Mesenchymal stem cell (in vitro differentiated cells and primary cell): Measurements from ENCODE around the gene S100A7A. TPM values are rescaled to one million over a fixed set of nuclear protein-coding genes. Genes with fewer than 3 reads are reported as not detected.

Experiments
- DNase-seq: peaks from one replicate; pipeline ENCODE4 v3.0.0-alpha.2; 2013
- H2AFZ ChIP-seq: one replicate; pipeline ENCODE4 v1.6.1; 2013; ENCODE audit warnings: low read depth, mild to moderate bottlenecking, control low read depth, inconsistent platforms, low read length, moderate library complexity
- H2AK5ac ChIP-seq: 2 replicates; pipeline ENCODE4 v1.6.1; 2013; ENCODE audit warnings: low read length, moderate library complexity, mild to moderate bottlenecking, inconsistent platforms; ENCODE audit not compliant: severe bottlenecking
- H2BK120ac ChIP-seq: one replicate; pipeline ENCODE4 v1.6.1; 2013; ENCODE audit warnings: low read depth, mild to moderate bottlenecking, inconsistent platforms, low read length, moderate library complexity
- H2BK12ac ChIP-seq, 2 experiments: one replicate each; pipeline ENCODE4 v1.6.1; 2013; ENCODE audit warnings: inconsistent platforms in 2 of 2, low read length in 2 of 2, mild to moderate bottlenecking in 2 of 2, moderate library complexity in 2 of 2, control low read depth in 1 of 2
- H2BK15ac ChIP-seq: one replicate; pipeline ENCODE4 v1.6.1; 2013; ENCODE audit warnings: mild to moderate bottlenecking, low read depth, inconsistent platforms; ENCODE audit not compliant: poor library complexity, severe bottlenecking
- H2BK5ac ChIP-seq: 2 replicates; pipeline ENCODE4 v1.6.1; 2013; ENCODE audit warnings: low read depth, mild to moderate bottlenecking, low read length, control low read depth, inconsistent platforms; ENCODE audit not compliant: poor library complexity, severe bottlenecking
- H3K14ac ChIP-seq, 2 experiments: one replicate each; pipeline ENCODE4 v1.6.1; 2013; ENCODE audit warnings: inconsistent platforms in 2 of 2, low read length in 2 of 2, control low read depth in 1 of 2, mild to moderate bottlenecking in 1 of 2, moderate library complexity in 1 of 2
- H3K18ac ChIP-seq, 2 experiments: one replicate each; pipeline ENCODE4 v1.6.1; 2013; ENCODE audit warnings: inconsistent platforms in 2 of 2, low read length in 2 of 2, control low read depth in 1 of 2, low read depth in 1 of 2, mild to moderate bottlenecking in 1 of 2
- H3K23ac ChIP-seq, 2 experiments: one replicate each; pipeline ENCODE4 v1.6.1; 2013; ENCODE audit warnings: inconsistent platforms in 2 of 2, low read length in 2 of 2, mild to moderate bottlenecking in 2 of 2, moderate library complexity in 2 of 2, control low read depth in 1 of 2
- H3K27ac ChIP-seq: 2 replicates; pipeline ENCODE4 v1.5.1; 2013; ENCODE audit warnings: mild to moderate bottlenecking, moderate library complexity, low read length, control low read depth, inconsistent platforms; ENCODE audit not compliant: poor library complexity, severe bottlenecking
- H3K27me3 ChIP-seq, 2 experiments: 2 replicates each; pipeline versions ENCODE4 v1.6.1 to v1.7.0; 2013; ENCODE audit warnings: low read length in 2 of 2, mild to moderate bottlenecking in 2 of 2, moderate library complexity in 2 of 2, control low read depth in 1 of 2, inconsistent platforms in 1 of 2; ENCODE audit not compliant: control insufficient read depth in 1 of 2, insufficient read depth in 1 of 2
- H3K36me3 ChIP-seq, 2 experiments: 2 replicates each; pipeline versions ENCODE4 v1.6.1 to v1.7.0; 2013; ENCODE audit warnings: low read length in 2 of 2, control low read depth in 1 of 2, inconsistent platforms in 1 of 2, low read depth in 1 of 2, mild to moderate bottlenecking in 1 of 2; ENCODE audit not compliant: insufficient read depth in 2 of 2, control insufficient read depth in 1 of 2
- H3K4ac ChIP-seq, 2 experiments: one replicate each; pipeline ENCODE4 v1.6.1; 2013; ENCODE audit warnings: inconsistent platforms in 2 of 2, low read length in 2 of 2, mild to moderate bottlenecking in 2 of 2, moderate library complexity in 2 of 2, control low read depth in 1 of 2, low read depth in 1 of 2
- H3K4me1 ChIP-seq: 2 replicates; pipeline ENCODE4 v1.6.1; 2013; ENCODE audit warnings: low read depth, low read length, control low read depth; ENCODE audit not compliant: control insufficient read depth, insufficient read depth
- H3K4me2 ChIP-seq: 2 replicates; pipeline ENCODE4 v1.6.1; 2013; ENCODE audit warnings: low read length, mild to moderate bottlenecking, inconsistent platforms; ENCODE audit not compliant: poor library complexity, severe bottlenecking
- H3K4me3 ChIP-seq, 2 experiments: 2 replicates each; pipeline versions ENCODE4 v1.5.1 to v1.7.0; 2013; ENCODE audit warnings: low read length in 2 of 2, mild to moderate bottlenecking in 2 of 2, control low read depth in 1 of 2, low read depth in 1 of 2; ENCODE audit not compliant: insufficient read depth in 1 of 2
- H3K79me1 ChIP-seq: replicated peaks from 2 replicates; pipeline ENCODE4 v1.6.1; 2013; ENCODE audit warnings: mild to moderate bottlenecking, control low read depth, low read length, inconsistent platforms; ENCODE audit not compliant: poor library complexity, severe bottlenecking
- H3K9ac ChIP-seq: 2 replicates; pipeline ENCODE4 v1.7.0; 2013; ENCODE audit warnings: mild to moderate bottlenecking, low read length, moderate library complexity
- H3K9me3 ChIP-seq: 2 replicates; pipeline ENCODE4 v1.7.0; 2013; ENCODE audit warnings: mild to moderate bottlenecking, low read length; ENCODE audit not compliant: control insufficient read depth
- H4K8ac ChIP-seq: one replicate; pipeline ENCODE4 v1.6.1; 2013; ENCODE audit warnings: inconsistent platforms, mild to moderate bottlenecking, low read length, moderate library complexity
- H4K91ac ChIP-seq: one replicate; pipeline ENCODE4 v1.6.1; 2013; ENCODE audit warnings: mild to moderate bottlenecking, low read length, inconsistent platforms
- WGBS: methylation state at CpG from one replicate; pipeline ENCODE4 v1.1.7; 2013; ENCODE audit warnings: mixed read lengths; 5-methylcytosine and 5-hydroxymethylcytosine counted together
- polyA plus RNA-seq, 2 experiments: library from polyadenylated mRNA; stranded (reverse); fragments of 200-250 nt; gene quantifications; one replicate each; pipeline ENCODE4 v1.2.3, GENCODE V29; 2013

Gene S100A7A
- polyA plus RNA-seq (2013, experiment 1 of 2), result not detected
- polyA plus RNA-seq (2013, experiment 2 of 2), result not detected

- H3K4ac ChIP-seq, result no peak within 1 kb of the TSS
- H3K27me3 ChIP-seq, result peaks cover 3 to 23% of the 10 kb centered on the region in 2 experiments
- no peak within 1 kb of the TSS for H3K18ac ChIP-seq
- H3K36me3 ChIP-seq, result no peaks in the 10 kb centered on the region
- WGBS, result 56% methylated on average over 6 of the region's 6 CpGs
- H3K23ac ChIP-seq, result no peak within 1 kb of the TSS
- H3K79me1 ChIP-seq, result no peaks in the 10 kb centered on the region
- H2AFZ ChIP-seq, result no peak within 1 kb of the TSS
- no peak within 1 kb of the TSS for H2BK5ac ChIP-seq
- H3K4me1 ChIP-seq, result no peaks in the 10 kb centered on the region
- no peak within 1 kb of the TSS for H2BK15ac ChIP-seq
- H2BK120ac ChIP-seq, result no peak within 1 kb of the TSS
- no peak within 1 kb of the TSS for H4K91ac ChIP-seq
- H3K4me3 ChIP-seq, result no peak within 1 kb of the TSS
- no peak within 1 kb of the TSS for H3K9ac ChIP-seq
- no peak within 1 kb of the TSS for H3K27ac ChIP-seq
- no peak for DNase-seq
- H2AK5ac ChIP-seq, result no peak within 1 kb of the TSS
- no peak within 1 kb of the TSS for H2BK12ac ChIP-seq
- H3K9me3 ChIP-seq, result no peaks in the 10 kb centered on the region
- H3K4me2 ChIP-seq, result no peak within 1 kb of the TSS
- H3K14ac ChIP-seq, result no peak within 1 kb of the TSS
- no peak within 1 kb of the TSS for H4K8ac ChIP-seq
Observed at GRCh38 chr1:153415850-153416570, at the start of gene S100A7A. S100A7A (plus strand) TSS chr1:153416520; CDS start chr1:153418083, 1,563 bp downstream.

DNA sequence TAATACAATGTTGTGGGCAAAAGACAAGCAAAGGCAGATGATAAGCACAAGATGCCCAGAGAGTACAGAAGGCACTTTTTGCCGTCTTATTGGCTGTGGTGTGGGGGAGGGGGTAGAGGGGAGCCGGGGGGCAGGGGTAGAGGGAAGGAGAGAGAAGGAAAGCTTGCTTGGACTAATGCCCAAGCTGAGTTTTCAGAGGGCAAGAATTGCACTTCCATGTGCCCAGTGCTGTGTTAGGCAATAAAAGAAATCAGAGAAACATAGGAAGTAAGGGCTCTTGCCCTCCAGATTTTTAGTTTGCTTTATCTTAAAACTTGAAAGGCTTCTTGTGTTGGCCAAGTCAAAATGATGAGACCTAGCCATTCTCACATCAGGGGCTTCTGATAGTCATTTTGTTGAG is 49.2 kb upstream of the S100A7A start:
- Histone ChIP-seq H4K8ac (no peak overlapping the region), H3K4me3 (no peak overlapping the region), H3K9me3 (no peaks in the 10 kb centered on the region), H3K4me1 (no peaks in the 10 kb centered on the region), H3K27me3 (peaks cover 19 to 68% of the 10 kb centered on the region in 2 experiments), H3K18ac (no peak overlapping the region), H2BK120ac (no peak overlapping the region), H2BK15ac (no peak overlapping the region), H3K4me2 (no peak overlapping the region), H2BK5ac (no peak overlapping the region), H2BK12ac (no peak overlapping the region), H2AFZ (no peak overlapping the region), H3K27ac (no peak overlapping the region), H2AK5ac (no peak overlapping the region), H3K9ac (no peak overlapping the region), H3K23ac (no peak overlapping the region), H3K36me3 (no peaks in the 10 kb centered on the region), H3K79me1 (no peaks in the 10 kb centered on the region), H4K91ac (no peak overlapping the region), H3K14ac (no peak overlapping the region), H3K4ac (no peak overlapping the region)
- no peak for DNase-seq
- WGBS, result 60% methylated on average over 2 of the region's 2 CpGs

GRCh38 chr1:153368495-153368894 is 47.8 kb upstream of the S100A7A start:
- Histone ChIP-seq H3K4me3 (no peak overlapping the region), H2BK5ac (no peak overlapping the region), H2BK15ac (no peak overlapping the region), H3K27me3 (peaks cover 13 to 65% of the 10 kb centered on the region in 2 experiments), H2AFZ (no peak overlapping the region), H3K4me2 (no peak overlapping the region), H4K91ac (no peak overlapping the region), H3K18ac (no peak overlapping the region), H3K4me1 (no peaks in the 10 kb centered on the region), H3K14ac (no peak overlapping the region), H3K79me1 (no peaks in the 10 kb centered on the region), H2BK12ac (no peak overlapping the region), H3K23ac (no peak overlapping the region), H3K4ac (no peak overlapping the region), H3K9me3 (no peaks in the 10 kb centered on the region), H2BK120ac (no peak overlapping the region), H3K36me3 (no peaks in the 10 kb centered on the region), H3K27ac (no peak overlapping the region), H4K8ac (no peak overlapping the region), H3K9ac (no peak overlapping the region), H2AK5ac (no peak overlapping the region)
- DNase-seq, result no peak
- WGBS, result no CpG with 5 or more reads among the region's 2 CpGs

GRCh38 chr1:153370146-153370545 is 46.2 kb upstream of the S100A7A start:
- Histone ChIP-seq H2BK5ac (no peak overlapping the region), H2BK12ac (no peak overlapping the region), H3K23ac (no peak overlapping the region), H3K4me3 (no peak overlapping the region), H4K91ac (no peak overlapping the region), H3K79me1 (no peaks in the 10 kb centered on the region), H2AFZ (no peak overlapping the region), H4K8ac (no peak overlapping the region), H2BK15ac (no peak overlapping the region), H2BK120ac (no peak overlapping the region), H3K27ac (no peak overlapping the region), H3K9ac (no peak overlapping the region), H3K4me2 (no peak overlapping the region), H3K14ac (no peak overlapping the region), H3K4ac (no peak overlapping the region), H3K18ac (no peak overlapping the region), H3K27me3 (peaks cover 9 to 58% of the 10 kb centered on the region in 2 experiments), H3K9me3 (no peaks in the 10 kb centered on the region), H2AK5ac (no peak overlapping the region), H3K4me1 (no peaks in the 10 kb centered on the region), H3K36me3 (no peaks in the 10 kb centered on the region)
- 58% methylated on average over 3 of the region's 3 CpGs for WGBS
- no peak for DNase-seq
